Thyroid gland (tissue), 4 donors: Measurements from ENCODE around the gene CDK5R1. TPM values are rescaled to one million over a fixed set of nuclear protein-coding genes. Genes with fewer than 3 reads are reported as not detected.

Experiments used
- DNase-seq, 2 donors: peaks; one replicate each; pipeline ENCODE4 v3.0.0-alpha.2; 2019
- H3K27ac ChIP-seq, 3 donors: fragments of 200-600 bp; sonication (generic); 1 replicate in 2 of 3; 2 replicates in 1 of 3; pipeline ENCODE4 v1.5.1; 2016 to 2019; ENCODE audit warnings: mild to moderate bottlenecking in 1 of 3, moderate library complexity in 1 of 3
- H3K27me3 ChIP-seq: fragments of 200-600 bp; sonication (generic); one replicate; pipeline ENCODE4 v1.5.1; 2019
- H3K36me3 ChIP-seq, 2 donors: fragments of 200-600 bp; sonication (generic); one replicate each; pipeline ENCODE4 v1.5.1; 2016 to 2019
- H3K4me1 ChIP-seq, 2 donors: fragments of 200-600 bp; sonication (generic); one replicate each; pipeline ENCODE4 v1.5.1; 2017 to 2019
- H3K4me3 ChIP-seq, 3 donors: fragments of 200-600 bp; sonication (generic); replicated peaks in 1 of 3; 1 replicate in 2 of 3; 2 replicates in 1 of 3; pipeline ENCODE4 v1.5.1; 2016; ENCODE audit warnings: mild to moderate bottlenecking in 1 of 3
- H3K9me3 ChIP-seq: fragments of 200-600 bp; sonication (generic); one replicate; pipeline ENCODE4 v1.5.1; 2017
- POLR2A ChIP-seq, 2 donors: fragments of 450-650 bp; IDR thresholded peaks; one replicate each; pipeline ENCODE4 v1.6.1; 2017; ENCODE audit warnings: antibody characterized with exemption in 2 of 2, mild to moderate bottlenecking in 2 of 2, moderate library complexity in 1 of 2
- WGBS, 2 donors: methylation state at CpG; one replicate each; pipeline ENCODE4 v1.1.5; 2017; 5-methylcytosine and 5-hydroxymethylcytosine counted together
- intact Hi-C: fragments of 100-400 bp; cut with DNase I; formaldehyde crosslinking; loops from one replicate; pipeline ENCODE4 v1.15.1; 2023
- total RNA-seq, 4 donors: library from RNA; depleted of rRNA; stranded (reverse); fragments of >200 nt; gene quantifications; one replicate each; pipeline ENCODE4 v1.2.3, GENCODE V29; 2016
- TF ChIP-seq, protein P1 (sequence below), 6 experiments: fragments of 200-600 bp in 3 of 6; fragments of 450-650 bp in 3 of 6; sonication (generic) in 3 of 6; IDR thresholded peaks; one replicate each; pipeline ENCODE4 v1.5.1; 2016 to 2019; ENCODE audit warnings: antibody characterized with exemption in 6 of 6, mild to moderate bottlenecking in 2 of 6, inconsistent platforms in 1 of 6, moderate library complexity in 1 of 6

CDK5R1 gene
- total RNA-seq, 4 donors from 2014 or later: 0.49 to 0.78 (median 0.58) TPM

- H3K4me1 ChIP-seq: peaks cover 4 to 17% of the 10 kb centered on the region in 2 donors
- H3K27me3 ChIP-seq: no peaks in the 10 kb centered on the region
- no peak overlapping the region for H3K27ac ChIP-seq
- intact Hi-C loops: no loop called here
- WGBS, 2 donors: 34 to 35% methylated on average over 24 to 26 of the region's 31 CpGs
- no peak for DNase-seq
- no peaks in the 10 kb centered on the region for H3K9me3 ChIP-seq
- no peaks in the 10 kb centered on the region for H3K36me3 ChIP-seq
- TF ChIP-seq, protein P1, sequence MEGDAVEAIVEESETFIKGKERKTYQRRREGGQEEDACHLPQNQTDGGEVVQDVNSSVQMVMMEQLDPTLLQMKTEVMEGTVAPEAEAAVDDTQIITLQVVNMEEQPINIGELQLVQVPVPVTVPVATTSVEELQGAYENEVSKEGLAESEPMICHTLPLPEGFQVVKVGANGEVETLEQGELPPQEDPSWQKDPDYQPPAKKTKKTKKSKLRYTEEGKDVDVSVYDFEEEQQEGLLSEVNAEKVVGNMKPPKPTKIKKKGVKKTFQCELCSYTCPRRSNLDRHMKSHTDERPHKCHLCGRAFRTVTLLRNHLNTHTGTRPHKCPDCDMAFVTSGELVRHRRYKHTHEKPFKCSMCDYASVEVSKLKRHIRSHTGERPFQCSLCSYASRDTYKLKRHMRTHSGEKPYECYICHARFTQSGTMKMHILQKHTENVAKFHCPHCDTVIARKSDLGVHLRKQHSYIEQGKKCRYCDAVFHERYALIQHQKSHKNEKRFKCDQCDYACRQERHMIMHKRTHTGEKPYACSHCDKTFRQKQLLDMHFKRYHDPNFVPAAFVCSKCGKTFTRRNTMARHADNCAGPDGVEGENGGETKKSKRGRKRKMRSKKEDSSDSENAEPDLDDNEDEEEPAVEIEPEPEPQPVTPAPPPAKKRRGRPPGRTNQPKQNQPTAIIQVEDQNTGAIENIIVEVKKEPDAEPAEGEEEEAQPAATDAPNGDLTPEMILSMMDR (IDR thresholded peaks at IDR 0.05): no peak
- no peak for TF ChIP-seq POLR2A (IDR thresholded peaks at IDR 0.05)
- H3K4me3 ChIP-seq: peak overlapping the region in 1 of 3 donors; percentile 38
Observed at GRCh38 chr17:32518646-32519227, 31.9 kb downstream of the CDK5R1 start.

GRCh38 chr17:32519228-32520103, 32.7 kb downstream of the CDK5R1 start:
- 3 to 4% methylated on average over 41 to 51 of the region's 61 CpGs for WGBS, 2 donors
- H3K9me3 ChIP-seq: no peaks in the 10 kb centered on the region
- intact Hi-C loops: no loop called here

GRCh38 chr17:32520104-32520701, 33.4 kb downstream of the CDK5R1 start:
- no peak for DNase-seq
- WGBS, 2 donors: 59 to 66% methylated on average over 17 of the region's 17 CpGs
- no peaks in the 10 kb centered on the region for H3K27me3 ChIP-seq
- H3K27ac ChIP-seq: no peak overlapping the region
- TF ChIP-seq POLR2A (IDR thresholded peaks at IDR 0.05): no peak
- TF ChIP-seq, protein P1 (IDR thresholded peaks at IDR 0.05): no peak
- no peaks in the 10 kb centered on the region for H3K9me3 ChIP-seq
- H3K4me3 ChIP-seq: no peak overlapping the region
- intact Hi-C loops: no loop called here
- peaks cover 4 to 17% of the 10 kb centered on the region in 2 donors for H3K4me1 ChIP-seq
- H3K36me3 ChIP-seq: no peaks in the 10 kb centered on the region

More at GRCh38 chr17:32519228-32520103, 32.7 kb downstream of the CDK5R1 start:
- H3K4me1 ChIP-seq: peaks cover 4 to 17% of the 10 kb centered on the region in 2 donors
- TF ChIP-seq, protein P1 (IDR thresholded peaks at IDR 0.05): no peak
- TF ChIP-seq POLR2A (IDR thresholded peaks at IDR 0.05): no peak
- H3K27ac ChIP-seq: no peak overlapping the region
- H3K27me3 ChIP-seq: no peaks in the 10 kb centered on the region
- H3K4me3 ChIP-seq: peak overlapping the region in 1 of 3 donors; percentile 38
- DNase-seq: peak; percentile 70 to 74
- no peaks in the 10 kb centered on the region for H3K36me3 ChIP-seq

- no peaks in the 10 kb centered on the region for H3K9me3 ChIP-seq
- TF ChIP-seq POLR2A (IDR thresholded peaks at IDR 0.05): no peak
- TF ChIP-seq, protein P1 (IDR thresholded peaks at IDR 0.05): no peak
- no peaks in the 10 kb centered on the region for H3K27me3 ChIP-seq
- DNase-seq: no peak
- no peak overlapping the region for H3K27ac ChIP-seq
- WGBS, 2 donors: 94 to 97% methylated on average over 9 of the region's 9 CpGs
- intact Hi-C loops: no loop called here
- H3K4me1 ChIP-seq: peaks cover 4 to 17% of the 10 kb centered on the region in 2 donors
- no peaks in the 10 kb centered on the region for H3K36me3 ChIP-seq
- no peak overlapping the region for H3K4me3 ChIP-seq
Observed at GRCh38 chr17:32520737-32521404, 34.1 kb downstream of the CDK5R1 start.
